Measurements from ENCODE around the gene SURF6. TPM values are rescaled to one million over a fixed set of nuclear protein-coding genes. Genes with fewer than 3 reads are reported as not detected.

SURF6 gene
- total and polyA plus RNA-seq, 7 donors, result 13.9 to 43.1 (median 20.1) TPM

- Histone ChIP-seq H3K4me3 (peak overlapping the region; percentile 62 to 86 (median 75)), H3K9me3 (no peaks in the 10 kb centered on the region), H3K27me3 (no peaks in the 10 kb centered on the region), H3K27ac (peak overlapping the region; percentile 69 to 87 (median 78)), H3K4me1 (peaks cover 0 to 31% (median 27%) of the 10 kb centered on the region in 4 donors), H3K36me3 (peaks cover 2 to 45% (median 26%) of the 10 kb centered on the region in 4 donors)
- TF ChIP-seq POLR2A (IDR thresholded peaks at IDR 0.05) (no peak), POLR2AphosphoS5 (IDR thresholded peaks at IDR 0.05) (no peak), EP300 (IDR thresholded peaks at IDR 0.05) (no peak), CTCF (IDR thresholded peaks at IDR 0.05) (no peak)
- intact Hi-C loops (cut with DNase I), result loop anchor here (1.0 kb wide), 1 partner anchor 20 kb away; the partner anchor contains the start of genes STKLD1 and SURF4
- no peak for DNase-seq
- WGBS, 2 donors, result 0% methylated on average over 31 of the region's 31 CpGs
Measured at GRCh38 chr9:133355881-133356357, 19.9 kb upstream of the SURF6 start.

GRCh38 chr9:133354766-133355165 is 18.8 kb upstream of the SURF6 start:
- H3K27ac ChIP-seq, result no peak overlapping the region
- H3K4me3 ChIP-seq, result no peak overlapping the region
- H3K36me3 ChIP-seq, result peaks cover 14 to 45% (median 31%) of the 10 kb centered on the region in 4 donors
- peaks cover 0 to 33% (median 29%) of the 10 kb centered on the region in 4 donors for H3K4me1 ChIP-seq
- TF ChIP-seq CTCF (IDR thresholded peaks at IDR 0.05), result no peak
- no peak for TF ChIP-seq EP300 (IDR thresholded peaks at IDR 0.05)
- no peak for TF ChIP-seq POLR2AphosphoS5 (IDR thresholded peaks at IDR 0.05)
- TF ChIP-seq POLR2A (IDR thresholded peaks at IDR 0.05), result no peak
- no peaks in the 10 kb centered on the region for H3K9me3 ChIP-seq
- intact Hi-C loops (cut with DNase I), result no loop called here
- 91 to 93% methylated on average over 7 of the region's 7 CpGs for WGBS, 2 donors
- DNase-seq, result no peak
- no peaks in the 10 kb centered on the region for H3K27me3 ChIP-seq

GRCh38 chr9:133353548-133353947 is 17.6 kb upstream of the SURF6 start:
- peaks cover 20 to 51% (median 36%) of the 10 kb centered on the region in 4 donors for H3K36me3 ChIP-seq
- H3K4me1 ChIP-seq, result peaks cover 0 to 46% (median 40%) of the 10 kb centered on the region in 4 donors
- H3K9me3 ChIP-seq, result no peaks in the 10 kb centered on the region
- WGBS, 2 donors, result 83 to 88% methylated on average over 5 of the region's 5 CpGs
- intact Hi-C loops (cut with DNase I), result no loop called here
- no peak overlapping the region for H3K27ac ChIP-seq
- DNase-seq, result no peak
- no peak for TF ChIP-seq POLR2A (IDR thresholded peaks at IDR 0.05)
- no peak for TF ChIP-seq EP300 (IDR thresholded peaks at IDR 0.05)
- H3K27me3 ChIP-seq, result no peaks in the 10 kb centered on the region
- H3K4me3 ChIP-seq, result no peak overlapping the region

GRCh38 chr9:133352635-133353340 is 16.8 kb upstream of the SURF6 start:
- intact Hi-C loops (cut with DNase I), result no loop called here
- peaks cover 0 to 43% (median 39%) of the 10 kb centered on the region in 4 donors for H3K4me1 ChIP-seq
- H3K9me3 ChIP-seq, result no peaks in the 10 kb centered on the region
- WGBS, 2 donors, result 71% methylated on average over 8 of the region's 8 CpGs
- DNase-seq, result no peak
- H3K27ac ChIP-seq, result no peak overlapping the region
- H3K36me3 ChIP-seq, result peaks cover 20 to 51% (median 36%) of the 10 kb centered on the region in 4 donors
- H3K4me3 ChIP-seq, result no peak overlapping the region
- no peak for TF ChIP-seq POLR2AphosphoS5 (IDR thresholded peaks at IDR 0.05)
- no peak for TF ChIP-seq CTCF (IDR thresholded peaks at IDR 0.05)
- no peak for TF ChIP-seq POLR2A (IDR thresholded peaks at IDR 0.05)
- no peak for TF ChIP-seq EP300 (IDR thresholded peaks at IDR 0.05)
- H3K27me3 ChIP-seq, result no peaks in the 10 kb centered on the region

- H3K4me3 ChIP-seq, result no peak overlapping the region
- H3K36me3 ChIP-seq, result peaks cover 20 to 51% (median 36%) of the 10 kb centered on the region in 4 donors
- no peaks in the 10 kb centered on the region for H3K27me3 ChIP-seq
- no peaks in the 10 kb centered on the region for H3K9me3 ChIP-seq
- no peak for DNase-seq
- H3K4me1 ChIP-seq, result peaks cover 0 to 38% (median 32%) of the 10 kb centered on the region in 4 donors
- H3K27ac ChIP-seq, result no peak overlapping the region
- intact Hi-C loops (cut with DNase I), result no loop called here
- 83 to 87% methylated on average over 14 of the region's 14 CpGs for WGBS, 2 donors
- TF ChIP-seq EP300 (IDR thresholded peaks at IDR 0.05), result no peak
- no peak for TF ChIP-seq POLR2A (IDR thresholded peaks at IDR 0.05)
- no peak for TF ChIP-seq CTCF (IDR thresholded peaks at IDR 0.05)
- TF ChIP-seq POLR2AphosphoS5 (IDR thresholded peaks at IDR 0.05), result no peak
Measured at GRCh38 chr9:133351908-133352634, 16.1 kb upstream of the SURF6 start.

All from sigmoid colon (tissue), 7 donors.